ENCODE data around the gene FTCDNL1.

- TF ChIP-seq EZH2 (IDR thresholded peaks at IDR 0.05) (no peak), POLR2AphosphoS5 (IDR thresholded peaks at IDR 0.05; ENCODE audit: borderline replicate concordance, low read depth, low read length) (no peak), FOXP2 (optimal IDR thresholded peaks at IDR 0.05; ENCODE audit: control extremely low read depth, extremely low read length, insufficient read depth) (no peak)
These were observed 33.0 kb downstream of the FTCDNL1 start for GRCh38 chr2:199818026-199818425.
